Hematopoietic multipotent progenitor cell treated with erythropoietin and hydrocortisone succinate and interleukin-3 and kit ligand, for 6 days (in vitro differentiated cells): ENCODE results near the gene CYP27C1.
"Not testable (repeated sequence)": the region's sequence is repeated elsewhere in the genome, so short reads cannot be mapped to it uniquely, and the experiment has no call there.

Experiments
- DNase-seq: peaks from one replicate; pipeline ENCODE4 v3.0.0-alpha.2; 2015

CYP27C1 gene

GRCh38 chr2:127220102-127220767 lies at the start of gene CYP27C1:
Gene CYP27C1 (minus strand): TSS chr2:127220299. CDS start chr2:127220270, 29 bp downstream.
- DNase-seq, result peak; percentile 11

- DNase-seq, result no peak
Measured at GRCh38 chr2:127261804-127262406, 41.8 kb upstream of the CYP27C1 start.

- no peak for DNase-seq
Measured at GRCh38 chr2:127259355-127259754, 39.3 kb upstream of the CYP27C1 start.

GRCh38 chr2:127256866-127257265 lies 36.8 kb upstream of the CYP27C1 start:
- no peak for DNase-seq

GRCh38 chr2:127256381-127256780 lies 36.3 kb upstream of the CYP27C1 start:
- DNase-seq, result no peak

GRCh38 chr2:127255721-127256120 lies 35.6 kb upstream of the CYP27C1 start:
- DNase-seq, result no peak

- no peak for DNase-seq
Measured at GRCh38 chr2:127255146-127255545, 35.0 kb upstream of the CYP27C1 start.

- DNase-seq, result no peak
Measured at GRCh38 chr2:127254386-127254981, 34.4 kb upstream of the CYP27C1 start.

GRCh38 chr2:127241184-127241583 lies 21.1 kb upstream of the CYP27C1 start:
- not testable (repeated sequence) for DNase-seq

- no peak for DNase-seq
Measured at GRCh38 chr2:127239395-127239794, 19.3 kb upstream of the CYP27C1 start.

- not testable (repeated sequence) for DNase-seq
Measured at GRCh38 chr2:127237768-127238167, 17.7 kb upstream of the CYP27C1 start.

GRCh38 chr2:127235082-127235702 lies 15.1 kb upstream of the CYP27C1 start:
- DNase-seq, result no peak

GRCh38 chr2:127233710-127234109 lies 13.6 kb upstream of the CYP27C1 start:
- DNase-seq, result peak; percentile 17

GRCh38 chr2:127231130-127231865 lies 11.2 kb upstream of the CYP27C1 start:
- no peak for DNase-seq

GRCh38 chr2:127229555-127229954 lies 9.5 kb upstream of the CYP27C1 start:
- DNase-seq, result no peak

- DNase-seq, result no peak
Measured at GRCh38 chr2:127228102-127228501, 8.0 kb upstream of the CYP27C1 start.

- not testable (repeated sequence) for DNase-seq
Measured at GRCh38 chr2:127227264-127227660, 7.2 kb upstream of the CYP27C1 start.

- DNase-seq, result no peak
Measured at GRCh38 chr2:127226520-127227263, 6.6 kb upstream of the CYP27C1 start.

- DNase-seq, result no peak
Measured at GRCh38 chr2:127226132-127226519, 6.0 kb upstream of the CYP27C1 start.

- no peak for DNase-seq
Measured at GRCh38 chr2:127225186-127225960, 5.3 kb upstream of the CYP27C1 start.

GRCh38 chr2:127224135-127224534 lies 4.0 kb upstream of the CYP27C1 start:
- not testable (repeated sequence) for DNase-seq
